Rectal smooth muscle tissue (tissue), 1 donor: ENCODE data around the gene DDRGK1.
"Not testable (repeated sequence)": the region's sequence is repeated elsewhere in the genome, so short reads cannot be mapped to it uniquely, and the experiment has no call there.

Experiments used
- H3K27ac ChIP-seq: one replicate; pipeline ENCODE4 v1.7.0; 2013; ENCODE audit warnings: low read depth, low read length, inconsistent platforms
- H3K27me3 ChIP-seq: one replicate; pipeline ENCODE4 v1.7.0; 2013; ENCODE audit warnings: low read length; ENCODE audit not compliant: control insufficient read depth, insufficient read depth
- H3K36me3 ChIP-seq: one replicate; pipeline ENCODE4 v1.7.0; 2013; ENCODE audit warnings: low read length; ENCODE audit not compliant: control insufficient read depth, insufficient read depth
- H3K4me1 ChIP-seq: one replicate; pipeline ENCODE4 v1.7.0; 2013; ENCODE audit warnings: low read length; ENCODE audit not compliant: control insufficient read depth, insufficient read depth
- H3K4me3 ChIP-seq: one replicate; pipeline ENCODE4 v1.7.0; 2013; ENCODE audit warnings: low read length
- H3K9ac ChIP-seq: one replicate; pipeline ENCODE4 v1.7.0; 2013; ENCODE audit warnings: low read length

DDRGK1 gene

GRCh38 chr20:3222635-3223600, 18.4 kb upstream of the DDRGK1 start:
- Histone ChIP-seq H3K4me3 (no peak overlapping the region), H3K36me3 (peaks cover 5% of the 10 kb centered on the region), H3K27ac (no peak overlapping the region), H3K9ac (no peak overlapping the region), H3K4me1 (no peaks in the 10 kb centered on the region), H3K27me3 (no peaks in the 10 kb centered on the region)

GRCh38 chr20:3221398-3222226, 17.1 kb upstream of the DDRGK1 start:
- no peak overlapping the region for H3K27ac ChIP-seq
- H3K36me3 ChIP-seq, result peaks cover 5% of the 10 kb centered on the region
- no peak overlapping the region for H3K9ac ChIP-seq
- no peaks in the 10 kb centered on the region for H3K27me3 ChIP-seq
- H3K4me3 ChIP-seq, result no peak overlapping the region
- H3K4me1 ChIP-seq, result no peaks in the 10 kb centered on the region

DNA sequence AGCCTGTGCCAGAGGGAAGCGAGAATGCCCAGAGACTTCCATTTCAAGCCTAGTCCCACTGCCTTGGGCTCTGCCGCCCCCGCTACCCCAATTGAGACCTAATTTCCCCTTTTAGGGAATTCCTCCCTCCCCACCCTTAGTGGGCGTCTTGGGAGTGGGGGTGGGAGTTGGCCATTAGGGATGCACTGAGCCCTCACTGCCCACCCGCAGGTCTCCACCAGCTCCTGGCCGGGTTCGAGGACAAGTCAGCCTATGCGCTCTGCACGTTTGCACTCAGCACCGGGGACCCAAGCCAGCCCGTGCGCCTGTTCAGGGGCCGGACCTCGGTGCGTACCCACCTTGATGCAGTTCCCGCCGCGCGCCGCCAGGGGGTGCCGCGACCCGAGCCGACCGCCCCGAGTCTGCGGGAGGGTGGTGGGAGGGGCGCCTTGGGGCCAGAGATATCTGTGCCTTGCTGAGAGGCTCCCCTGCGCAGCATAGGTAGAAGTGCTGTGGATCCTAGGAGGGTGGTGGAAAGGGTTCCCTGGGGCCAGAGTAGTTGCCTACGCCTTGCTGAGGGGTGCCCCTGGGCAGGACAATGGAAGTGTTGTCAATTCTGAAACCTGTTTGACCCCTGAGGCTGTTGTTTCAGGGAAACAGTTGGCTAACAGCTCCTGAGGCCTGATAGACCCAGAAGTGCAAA, 14.0 kb upstream of the DDRGK1 start:
- H3K36me3 ChIP-seq, result peaks cover 13% of the 10 kb centered on the region
- H3K27me3 ChIP-seq, result no peaks in the 10 kb centered on the region
- no peak overlapping the region for H3K27ac ChIP-seq
- no peak overlapping the region for H3K9ac ChIP-seq
- H3K4me3 ChIP-seq, result no peak overlapping the region
- no peaks in the 10 kb centered on the region for H3K4me1 ChIP-seq

GRCh38 chr20:3215359-3215917, 11.0 kb upstream of the DDRGK1 start:
- H3K4me3 ChIP-seq, H3K36me3 ChIP-seq, H3K27me3 ChIP-seq, H3K9ac ChIP-seq, H3K4me1 ChIP-seq, H3K27ac ChIP-seq: not testable (repeated sequence)

DNA sequence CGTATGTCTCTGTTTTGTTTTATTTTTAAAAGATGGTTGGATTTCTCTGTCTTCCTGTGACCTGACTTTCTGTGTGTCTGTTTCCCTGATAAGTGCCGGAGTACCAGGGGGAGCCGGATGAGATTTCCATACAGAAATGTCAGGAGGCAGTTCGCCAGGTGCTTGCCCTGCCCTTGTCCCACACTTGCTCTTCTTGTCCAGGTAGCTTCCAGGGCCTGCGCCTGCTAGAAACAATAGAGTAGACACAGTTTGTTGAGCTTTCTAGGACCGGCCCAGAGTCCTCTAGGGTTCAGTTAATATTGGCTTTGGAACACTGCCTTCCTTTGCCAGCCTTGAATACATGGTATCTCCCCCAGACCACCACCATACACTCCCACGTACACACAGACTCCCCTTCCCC, 8.7 kb upstream of the DDRGK1 start:
- Histone ChIP-seq H3K4me1 (peaks cover 3% of the 10 kb centered on the region), H3K36me3 (peaks cover 9% of the 10 kb centered on the region), H3K27ac (no peak overlapping the region), H3K4me3 (no peak overlapping the region), H3K9ac (no peak overlapping the region), H3K27me3 (no peaks in the 10 kb centered on the region)

GRCh38 chr20:3210346-3210745, 5.9 kb upstream of the DDRGK1 start:
- Histone ChIP-seq H3K36me3 (peaks cover 9% of the 10 kb centered on the region), H3K4me1 (peaks cover 3% of the 10 kb centered on the region), H3K27ac (no peak overlapping the region), H3K27me3 (no peaks in the 10 kb centered on the region), H3K4me3 (peak overlapping the region; percentile 100), H3K9ac (peak overlapping the region; percentile 86)

- no peak overlapping the region for H3K27ac ChIP-seq
- peaks cover 9% of the 10 kb centered on the region for H3K36me3 ChIP-seq
- no peaks in the 10 kb centered on the region for H3K27me3 ChIP-seq
- peak overlapping the region; percentile 100 for H3K4me3 ChIP-seq
- peaks cover 3% of the 10 kb centered on the region for H3K4me1 ChIP-seq
- peak overlapping the region; percentile 86 for H3K9ac ChIP-seq
Observed at GRCh38 chr20:3209946-3210317, 5.5 kb upstream of the DDRGK1 start.

DNA sequence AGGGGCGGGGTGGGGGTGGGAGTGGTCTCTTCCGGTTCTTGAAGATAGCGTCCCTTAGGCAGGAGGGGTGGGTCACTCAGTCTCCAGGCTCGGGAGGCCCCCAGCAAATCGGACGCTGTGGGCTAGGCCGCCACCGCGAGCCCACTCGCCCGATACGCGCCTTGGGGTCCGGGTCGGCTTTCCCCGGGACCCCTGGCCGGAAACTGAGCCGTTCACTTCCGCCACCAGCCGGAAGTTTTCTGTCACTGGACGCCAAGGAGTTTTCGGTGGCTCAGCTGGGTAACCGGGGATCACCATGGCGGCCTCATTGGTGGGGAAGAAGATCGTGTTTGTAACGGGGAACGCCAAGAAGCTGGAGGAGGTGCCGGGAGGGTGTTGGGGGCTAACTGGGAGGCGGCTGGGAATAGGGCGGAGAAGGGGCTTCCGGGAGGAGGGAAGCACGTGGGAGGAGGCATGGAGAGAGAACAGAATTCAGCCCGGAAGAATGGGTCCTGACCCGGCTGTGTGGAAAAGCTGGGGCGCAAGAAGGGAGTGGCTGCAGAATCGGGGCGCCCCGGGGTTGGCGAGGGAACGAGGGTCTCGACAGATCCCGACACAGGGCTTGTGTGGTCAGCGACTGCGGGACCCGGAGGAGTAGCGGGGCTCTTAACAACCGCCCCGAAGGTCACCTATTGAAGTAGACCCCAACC, 4.9 kb upstream of the DDRGK1 start, which contains the start of gene ITPA:
Gene ITPA (plus strand): TSS at position 242 of the 689 bp plus-strand sequence. CDS start 54 bp downstream, at position 296.
- peaks cover 9% of the 10 kb centered on the region for H3K36me3 ChIP-seq

DNA sequence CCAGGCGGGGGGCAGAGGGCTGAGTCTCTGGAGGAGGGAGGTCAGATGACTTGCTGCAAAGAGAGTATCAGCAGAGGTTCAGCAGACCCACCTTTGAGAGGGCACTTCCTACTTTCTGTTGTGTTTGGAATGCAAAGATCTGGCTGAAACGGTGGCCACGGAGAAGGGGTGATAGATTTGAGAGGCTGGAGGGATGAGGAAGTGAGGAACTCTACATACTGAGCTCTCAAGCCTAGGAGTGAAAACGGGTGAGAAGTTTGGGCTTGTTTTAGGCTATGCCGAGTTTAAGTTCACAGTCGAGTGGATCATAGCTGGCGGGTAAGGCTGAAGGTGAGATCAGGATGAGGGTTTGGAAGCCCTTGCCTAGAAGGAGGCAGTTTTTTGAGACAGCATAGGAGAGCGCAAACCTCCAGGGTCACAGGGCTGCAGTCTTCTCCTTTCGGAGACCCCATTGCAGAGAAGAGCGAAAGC, 4.3 kb upstream of the DDRGK1 start:
- H3K27ac ChIP-seq, result peak overlapping the region; percentile 74
- no peaks in the 10 kb centered on the region for H3K27me3 ChIP-seq
- peaks cover 3% of the 10 kb centered on the region for H3K4me1 ChIP-seq
- peak overlapping the region; percentile 100 for H3K4me3 ChIP-seq
- H3K36me3 ChIP-seq, result peaks cover 5% of the 10 kb centered on the region
- peak overlapping the region; percentile 86 for H3K9ac ChIP-seq

More for the DNA sequence above, 4.9 kb upstream of the DDRGK1 start, which contains the start of gene ITPA:
- H3K4me1 ChIP-seq, result peaks cover 3% of the 10 kb centered on the region
- H3K4me3 ChIP-seq, result peak within 1 kb of the TSS; percentile 100
- H3K27ac ChIP-seq, result peak within 1 kb of the TSS; percentile 74
- peak within 1 kb of the TSS; percentile 86 for H3K9ac ChIP-seq
- H3K27me3 ChIP-seq, result no peaks in the 10 kb centered on the region

GRCh38 chr20:3203315-3204123, 963 bp downstream of the DDRGK1 start:
- Histone ChIP-seq H3K4me1 (peaks cover 6% of the 10 kb centered on the region), H3K9ac (peak overlapping the region; percentile 85), H3K4me3 (peak overlapping the region; percentile 94), H3K27ac (no peak overlapping the region), H3K36me3 (peaks cover 9% of the 10 kb centered on the region), H3K27me3 (no peaks in the 10 kb centered on the region)

DNA sequence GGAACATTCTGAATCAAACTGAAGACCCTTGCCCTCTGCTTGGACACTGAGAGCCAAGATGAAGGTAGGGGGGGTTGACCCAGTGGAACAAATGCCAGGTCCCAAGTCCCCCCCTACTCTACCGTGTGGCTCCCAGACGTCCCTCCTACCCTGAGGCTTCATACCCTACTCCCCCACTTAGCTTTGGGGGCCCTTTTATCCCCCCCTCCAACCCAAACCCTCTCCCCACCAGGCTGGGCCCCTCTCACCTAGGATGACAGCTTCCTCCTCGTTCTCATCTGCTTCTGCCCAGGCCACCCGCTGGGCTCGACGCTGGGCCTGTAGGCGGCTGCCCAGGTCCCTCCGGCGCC, 1.5 kb downstream of the DDRGK1 start:
- peak overlapping the region; percentile 85 for H3K9ac ChIP-seq
- H3K36me3 ChIP-seq, result peaks cover 9% of the 10 kb centered on the region
- no peaks in the 10 kb centered on the region for H3K27me3 ChIP-seq
- H3K4me3 ChIP-seq, result peak overlapping the region; percentile 94
- H3K4me1 ChIP-seq, result peaks cover 6% of the 10 kb centered on the region
- H3K27ac ChIP-seq, result no peak overlapping the region
